Upper lobe of left lung (tissue), 6 donors: Measurements from ENCODE around the gene NOTCH1. TPM values are rescaled to one million over a fixed set of nuclear protein-coding genes. Genes with fewer than 3 reads are reported as not detected.

ENCODE experiments used
- ATAC-seq, 2 donors: fragments of 200-7000 bp; cut with Tn5 transposase; one replicate each; pipeline ENCODE4 v1.9.1; 2022; ENCODE audit warnings: mild to moderate bottlenecking in 2 of 2, moderate library complexity in 2 of 2; ENCODE audit not compliant: low FRiP score in 2 of 2
- DNase-seq, 2 donors: peaks; one replicate each; pipeline ENCODE4 v3.0.0-alpha.2; 2019 to 2020
- H3K27ac ChIP-seq, 4 donors: fragments of 200-600 bp; sonication (generic); one replicate each; pipeline ENCODE4 v1.5.1; 2016 to 2019
- H3K27me3 ChIP-seq, 4 donors: fragments of 200-600 bp; sonication (generic); one replicate each; pipeline ENCODE4 v1.5.1; 2017 to 2019
- H3K36me3 ChIP-seq, 4 donors: fragments of 200-600 bp; sonication (generic); one replicate each; pipeline ENCODE4 v1.5.1; 2016 to 2019
- H3K4me1 ChIP-seq, 4 donors: fragments of 200-600 bp; sonication (generic); one replicate each; pipeline ENCODE4 v1.5.1; 2018 to 2019
- H3K4me3 ChIP-seq, 4 donors: fragments of 200-600 bp; sonication (generic); one replicate each; pipeline ENCODE4 v1.5.1; 2017 to 2019; ENCODE audit warnings: mild to moderate bottlenecking in 2 of 4, moderate library complexity in 1 of 4
- H3K9me3 ChIP-seq, 4 donors: fragments of 200-600 bp; sonication (generic); one replicate each; pipeline ENCODE4 v1.5.1; 2018 to 2019
- CTCF ChIP-seq, 6 experiments: fragments of 450-650 bp in 4 of 6; fragments of 200-600 bp in 2 of 6; sonication (generic) in 2 of 6; IDR thresholded peaks; one replicate each; pipeline ENCODE4 v1.5.1; 2016 to 2019; ENCODE audit warnings: antibody characterized with exemption in 6 of 6
- EP300 ChIP-seq, 4 donors: sonication (generic); formaldehyde crosslinking; IDR thresholded peaks; one replicate each; pipeline ENCODE4 v1.5.1; 2017; ENCODE audit warnings: antibody characterized with exemption in 4 of 4, control low read depth in 2 of 4
- POLR2A ChIP-seq, 4 donors: fragments of 450-650 bp; IDR thresholded peaks; one replicate each; pipeline ENCODE4 v1.5.1; 2016 to 2017; ENCODE audit warnings: antibody characterized with exemption in 4 of 4, mild to moderate bottlenecking in 2 of 4
- POLR2AphosphoS5 ChIP-seq, 2 donors: sonication (generic); formaldehyde crosslinking; IDR thresholded peaks; one replicate each; pipeline ENCODE4 v1.5.1; 2017; ENCODE audit warnings: antibody characterized with exemption in 2 of 2
- WGBS, 2 donors: methylation state at CpG; one replicate each; pipeline ENCODE4 v1.1.5; 2017 to 2018; 5-methylcytosine and 5-hydroxymethylcytosine counted together
- total RNA-seq, 6 donors: library from RNA; depleted of rRNA in 4 of 6; stranded (reverse); fragments of >200 nt in 4 of 6; gene quantifications; one replicate each; pipeline versions ENCODE4 v1.1.0 to v1.2.1, GENCODE V29; 2016 to 2021
- donor health status: DM: no; HTN: no; CAD: no; lungs with moderate emphysema.
- donor health status: DM: no; HTN: yes; CAD: no; lungs with severe emphysema.

Gene NOTCH1
- total RNA-seq, 6 donors from 2014 or later = 49.6 to 175 (median 110) TPM

DNA sequence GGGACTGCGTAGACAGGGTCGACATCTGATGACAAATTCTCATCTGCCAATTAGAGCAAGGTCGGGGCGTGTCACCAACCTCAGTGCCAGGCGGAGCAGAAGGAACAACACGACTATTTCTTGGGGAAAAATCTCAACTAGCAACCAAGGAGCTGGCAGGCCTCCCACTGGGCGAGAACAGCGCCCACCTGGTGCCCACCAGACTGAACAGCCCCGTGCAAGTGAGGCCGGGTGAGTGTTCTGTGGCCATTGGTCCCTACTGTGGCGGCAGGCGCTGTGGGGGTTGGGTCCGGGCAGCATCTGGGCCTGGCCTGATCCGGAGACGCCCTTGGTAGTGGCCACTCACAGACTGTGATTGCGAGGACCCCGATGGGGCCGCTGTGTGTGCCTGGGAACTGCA, 11.5 kb downstream of the NOTCH1 start:
- TF ChIP-seq POLR2AphosphoS5 (IDR thresholded peaks at IDR 0.05) = no peak
- TF ChIP-seq CTCF (IDR thresholded peaks at IDR 0.05) = no peak
- no peak for TF ChIP-seq POLR2A (IDR thresholded peaks at IDR 0.05)
- TF ChIP-seq EP300 (IDR thresholded peaks at IDR 0.05) = no peak
- no peaks in the 10 kb centered on the region for H3K27me3 ChIP-seq
- H3K4me1 ChIP-seq = peaks cover 90 to 95% (median 93%) of the 10 kb centered on the region in 4 donors
- H3K27ac ChIP-seq = peak overlapping the region; percentile 81 to 86 (median 84)
- H3K9me3 ChIP-seq = no peaks in the 10 kb centered on the region
- 59 to 81% methylated on average over 13 to 17 of the region's 18 CpGs for WGBS, 2 donors
- DNase-seq = peak in 1 of 2 donors; percentile 67
- H3K4me3 ChIP-seq = no peak overlapping the region
- peaks cover 0 to 15% (median 11%) of the 10 kb centered on the region in 4 donors for H3K36me3 ChIP-seq
- ATAC-seq = no peak

GRCh38 chr9:136533775-136534157, 12.1 kb downstream of the NOTCH1 start:
- 38 to 60% methylated on average over 2 to 22 of the region's 22 CpGs for WGBS, 2 donors

GRCh38 chr9:136532799-136533774, 12.8 kb downstream of the NOTCH1 start:
- 35 to 64% methylated on average over 4 to 20 of the region's 35 CpGs for WGBS, 2 donors
- TF ChIP-seq CTCF (IDR thresholded peaks at IDR 0.05) (no peak), POLR2A (IDR thresholded peaks at IDR 0.05) (peak in 1 of 4 donors; percentile 10), POLR2AphosphoS5 (IDR thresholded peaks at IDR 0.05) (no peak)
- Histone ChIP-seq H3K4me3 (peak overlapping the region in 2 of 4 donors; percentile 13 to 23), H3K9me3 (no peaks in the 10 kb centered on the region), H3K27ac (peak overlapping the region; percentile 83 to 86 (median 84)), H3K4me1 (peaks cover 88 to 95% (median 93%) of the 10 kb centered on the region in 4 donors), H3K36me3 (peaks cover 0 to 15% (median 11%) of the 10 kb centered on the region in 4 donors), H3K27me3 (no peaks in the 10 kb centered on the region)
- DNase-seq = peak in 1 of 2 donors; percentile 84
- no peak for ATAC-seq

More at GRCh38 chr9:136533775-136534157, 12.1 kb downstream of the NOTCH1 start:
- Histone ChIP-seq H3K9me3 (no peaks in the 10 kb centered on the region), H3K4me3 (peak overlapping the region in 2 of 4 donors; percentile 13 to 23), H3K36me3 (peaks cover 0 to 15% (median 11%) of the 10 kb centered on the region in 4 donors), H3K4me1 (peaks cover 90 to 95% (median 93%) of the 10 kb centered on the region in 4 donors), H3K27me3 (no peaks in the 10 kb centered on the region), H3K27ac (peak overlapping the region; percentile 81 to 86 (median 84))
- ATAC-seq (peak; percentile 61 to 65), DNase-seq (peak; percentile 86 to 88)
- peak in 2 of 4 donors; percentile 73 to 79 for TF ChIP-seq EP300 (IDR thresholded peaks at IDR 0.05)
- TF ChIP-seq POLR2AphosphoS5 (IDR thresholded peaks at IDR 0.05) = peak; percentile 74 to 83
- TF ChIP-seq CTCF (IDR thresholded peaks at IDR 0.05) = no peak
- TF ChIP-seq POLR2A (IDR thresholded peaks at IDR 0.05) = peak in 1 of 4 donors; percentile 5

GRCh38 chr9:136531904-136532798, 13.7 kb downstream of the NOTCH1 start:
- Histone ChIP-seq H3K36me3 (peaks cover 0 to 12% (median 7%) of the 10 kb centered on the region in 4 donors), H3K4me1 (peaks cover 91 to 95% (median 93%) of the 10 kb centered on the region in 4 donors), H3K27me3 (no peaks in the 10 kb centered on the region), H3K4me3 (peak overlapping the region in 1 of 4 donors; percentile 0), H3K27ac (peak overlapping the region; percentile 83 to 86 (median 84)), H3K9me3 (no peaks in the 10 kb centered on the region)
- ATAC-seq (no peak), DNase-seq (peak in 1 of 2 donors; percentile 82)
- no peak for TF ChIP-seq EP300 (IDR thresholded peaks at IDR 0.05)
- TF ChIP-seq POLR2AphosphoS5 (IDR thresholded peaks at IDR 0.05) = peak in 1 of 2 donors; percentile 13
- 70 to 72% methylated on average over 20 to 39 of the region's 39 CpGs for WGBS, 2 donors
